Type B pancreatic cell (in vitro differentiated cells): Measurements from ENCODE around the gene RGS1. TPM values are rescaled to one million over a fixed set of nuclear protein-coding genes. Genes with fewer than 3 reads are reported as not detected.

Experiments used
- DNase-seq: peaks from one replicate; pipeline ENCODE4 v3.0.0; 2021; ENCODE audit warnings: mixed read lengths; ENCODE audit not compliant: unreplicated experiment; ENCODE audit errors: extremely low spot score
- H3K27ac Mint-ChIP-seq: 2 replicates; pipeline ENCODE4 v1.8.0; 2021; ENCODE audit warnings: mild to moderate bottlenecking, mixed read lengths
- H3K27me3 Mint-ChIP-seq: 2 replicates; pipeline ENCODE4 v1.8.0; 2021; ENCODE audit warnings: mixed read lengths
- H3K36me3 Mint-ChIP-seq: 2 replicates; pipeline ENCODE4 v1.8.0; 2021; ENCODE audit warnings: mixed read lengths
- H3K4me1 Mint-ChIP-seq: one replicate; pipeline ENCODE4 v1.8.0; 2021; ENCODE audit warnings: mixed read lengths; ENCODE audit not compliant: unreplicated experiment
- H3K4me3 Mint-ChIP-seq: 2 replicates; pipeline ENCODE4 v1.8.0; 2021; ENCODE audit warnings: mild to moderate bottlenecking, mixed read lengths
- H3K9me3 Mint-ChIP-seq: 2 replicates; pipeline ENCODE4 v1.8.0; 2021; ENCODE audit warnings: mixed read lengths
- CTCF ChIP-seq: fragments of 200-600 bp; sonication (generic); conservative IDR thresholded peaks from 2 replicates; pipeline ENCODE4 v1.5.0; 2021; ENCODE audit warnings: antibody characterized with exemption, mild to moderate bottlenecking
- total RNA-seq: library from RNA; stranded (reverse); gene quantifications from 2 replicates; pipeline ENCODE4 v1.2.1, GENCODE V29; 2021; ENCODE audit warnings: low replicate concordance

RGS1 gene
- total RNA-seq, 1 donor from 2014 or later: 1.1 TPM

GRCh38 chr1:192620071-192620635 is 44.6 kb downstream of the RGS1 start:
- H3K27ac Mint-ChIP-seq: no peak overlapping the region
- no peak for DNase-seq
- no peaks in the 10 kb centered on the region for H3K4me1 Mint-ChIP-seq
- no peak for TF ChIP-seq CTCF
- H3K4me3 Mint-ChIP-seq: no peak overlapping the region
- H3K27me3 Mint-ChIP-seq: no peaks in the 10 kb centered on the region
- H3K36me3 Mint-ChIP-seq: no peaks in the 10 kb centered on the region
- no peaks in the 10 kb centered on the region for H3K9me3 Mint-ChIP-seq

DNA sequence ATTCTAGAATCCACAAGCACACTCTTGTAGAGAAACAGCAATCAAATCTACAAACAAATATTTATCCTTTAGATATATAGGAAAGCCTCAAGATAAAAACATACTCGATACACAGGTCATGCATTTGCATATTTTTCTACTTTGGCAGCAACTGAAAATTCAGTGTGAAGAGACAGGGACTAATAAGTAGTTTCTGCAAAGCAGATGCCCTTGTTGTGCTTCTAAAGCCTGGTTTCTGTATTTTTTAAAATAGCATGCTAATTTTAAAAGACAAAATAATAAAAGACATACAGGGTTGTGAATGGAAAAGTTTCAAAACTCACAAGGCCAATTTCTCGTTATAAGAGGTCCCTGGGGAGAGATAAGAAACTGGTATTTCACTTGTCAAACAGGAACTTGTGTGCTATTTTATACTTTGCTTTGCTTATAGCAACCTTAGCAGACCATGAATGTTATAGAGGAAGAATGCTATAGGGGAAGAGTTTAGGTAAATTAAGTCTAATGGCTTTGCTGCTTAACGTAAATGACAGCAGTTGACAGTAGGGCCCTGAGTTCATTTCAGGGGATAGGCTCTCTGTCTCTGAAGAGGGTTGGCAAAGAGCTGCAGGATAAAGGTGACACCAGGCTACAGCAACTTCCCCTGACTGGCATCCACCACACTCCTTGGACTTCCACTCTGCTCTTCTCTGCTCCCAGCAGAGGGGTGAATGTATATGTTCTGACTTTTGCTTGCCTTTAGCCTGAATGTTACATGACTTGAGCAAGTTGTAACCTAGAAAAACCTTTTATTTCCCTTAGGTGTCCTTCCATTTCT is 51.0 kb downstream of the RGS1 start:
- DNase-seq: no peak
- no peaks in the 10 kb centered on the region for H3K9me3 Mint-ChIP-seq
- no peak overlapping the region for H3K4me3 Mint-ChIP-seq
- no peaks in the 10 kb centered on the region for H3K36me3 Mint-ChIP-seq
- TF ChIP-seq CTCF: no peak
- H3K27ac Mint-ChIP-seq: no peak overlapping the region
- peaks cover 27% of the 10 kb centered on the region for H3K4me1 Mint-ChIP-seq
- no peaks in the 10 kb centered on the region for H3K27me3 Mint-ChIP-seq

GRCh38 chr1:192627901-192628300 is 52.3 kb downstream of the RGS1 start:
- Mint-ChIP-seq H3K36me3 (no peaks in the 10 kb centered on the region), H3K27ac (no peak overlapping the region), H3K4me1 (peaks cover 29% of the 10 kb centered on the region), H3K9me3 (no peaks in the 10 kb centered on the region), H3K4me3 (no peak overlapping the region), H3K27me3 (no peaks in the 10 kb centered on the region)
- DNase-seq: no peak
- TF ChIP-seq CTCF: no peak

DNA sequence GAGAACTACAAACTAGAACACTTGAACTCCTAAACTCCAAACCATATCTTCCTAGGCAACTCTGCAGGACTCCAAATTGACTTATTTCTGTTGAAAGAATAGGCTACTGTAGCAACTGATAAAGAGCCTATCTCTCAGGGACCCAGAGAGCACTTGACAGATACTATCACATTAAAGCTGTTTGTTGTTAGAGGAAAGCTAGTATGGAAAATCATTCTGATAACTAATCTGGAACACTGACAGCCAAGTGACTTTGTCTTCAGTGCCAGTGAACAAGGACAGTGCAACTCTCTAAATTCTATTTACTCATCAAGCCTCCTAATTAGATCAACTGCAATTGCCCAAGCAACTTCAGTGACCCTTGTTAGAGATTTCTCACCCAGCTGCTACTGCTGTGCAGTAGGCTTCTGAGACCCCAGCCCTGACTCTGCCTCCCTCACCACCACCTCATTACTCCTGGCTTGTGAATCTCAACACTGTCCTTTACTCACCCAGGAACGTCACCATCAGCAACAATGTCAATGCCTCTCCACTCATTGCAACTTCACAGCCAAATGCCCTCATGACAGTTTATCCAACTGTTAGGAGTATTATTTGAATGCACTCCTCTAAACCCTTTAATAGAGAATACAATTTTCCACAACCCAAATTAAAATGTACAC is 53.0 kb downstream of the RGS1 start:
- Mint-ChIP-seq H3K27ac (no peak overlapping the region), H3K27me3 (no peaks in the 10 kb centered on the region), H3K4me1 (peaks cover 35% of the 10 kb centered on the region), H3K36me3 (no peaks in the 10 kb centered on the region), H3K4me3 (no peak overlapping the region), H3K9me3 (no peaks in the 10 kb centered on the region)
- DNase-seq: no peak
- TF ChIP-seq CTCF: no peak

DNA sequence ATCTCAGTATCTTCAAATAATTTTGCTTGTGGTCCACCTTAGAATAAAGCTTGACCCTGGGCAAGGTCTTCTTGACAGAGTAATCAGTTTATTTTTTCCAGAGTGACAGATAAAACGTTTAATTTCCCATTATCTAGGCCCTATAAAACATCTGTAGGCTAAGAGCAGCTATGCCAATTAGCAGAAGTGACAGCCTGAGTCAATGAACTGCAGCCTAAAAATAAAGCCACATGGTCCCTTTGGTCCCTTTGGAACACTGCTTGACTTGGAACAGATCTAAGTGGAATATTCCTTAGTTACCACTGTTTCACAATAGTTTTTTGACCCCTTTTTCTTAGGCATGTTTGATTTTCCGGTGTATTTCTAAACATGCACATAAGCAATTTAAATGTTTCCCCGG is 54.0 kb downstream of the RGS1 start:
- peaks cover 41% of the 10 kb centered on the region for H3K4me1 Mint-ChIP-seq
- H3K36me3 Mint-ChIP-seq: no peaks in the 10 kb centered on the region
- H3K4me3 Mint-ChIP-seq: no peak overlapping the region
- no peaks in the 10 kb centered on the region for H3K27me3 Mint-ChIP-seq
- TF ChIP-seq CTCF: no peak
- H3K9me3 Mint-ChIP-seq: no peaks in the 10 kb centered on the region
- no peak overlapping the region for H3K27ac Mint-ChIP-seq
- DNase-seq: no peak

Other genes starting within 250 kb of the RGS1 start
- 0.19 TPM in 1 of 2 replicates, not detected in the other for gene RGS13, start 60.4 kb downstream of the RGS1 start, total RNA-seq
- gene RGS2, start 233.3 kb downstream of the RGS1 start, total RNA-seq: 37.2 and 50.9 TPM in 2 replicates